Neural cell (in vitro differentiated cells): ENCODE results near the gene TNS3. TPM values are rescaled to one million over a fixed set of nuclear protein-coding genes. Genes with fewer than 3 reads are reported as not detected.

Experiments used
- H2AFZ ChIP-seq: fragments of 200-600, 300-800 bp; sonication (generic), shearing (Covaris generic); 2 replicates; pipeline ENCODE4 v1.6.0; 2014; ENCODE audit warnings: low read depth, mild to moderate bottlenecking, antibody characterized with exemption, low read length, moderate library complexity
- H3F3A ChIP-seq: fragments of 200-600 bp; shearing (Covaris generic); 2 replicates; pipeline ENCODE4 v1.6.1; 2016; ENCODE audit warnings: mild to moderate bottlenecking, moderate library complexity, mixed read lengths, antibody characterized with exemption, low read length; ENCODE audit not compliant: insufficient read depth, poor library complexity, severe bottlenecking
- H3K27ac ChIP-seq: fragments of 200-600, 300-800 bp; sonication (generic), shearing (Covaris generic); 2 replicates; pipeline ENCODE4 v1.5.1; 2014; ENCODE audit warnings: mild to moderate bottlenecking, low read length, moderate library complexity
- H3K27me3 ChIP-seq: fragments of 300-800, 200-600 bp; sonication (generic), shearing (Covaris generic); 2 replicates; pipeline ENCODE4 v1.6.0; 2014; ENCODE audit warnings: mild to moderate bottlenecking, low read depth, low read length, moderate library complexity; ENCODE audit not compliant: insufficient read depth
- H3K36me3 ChIP-seq: fragments of 300-800, 200-600 bp; sonication (generic), shearing (Covaris generic); 2 replicates; pipeline ENCODE4 v1.5.1; 2014; ENCODE audit warnings: mild to moderate bottlenecking, antibody characterized with exemption, low read length, moderate library complexity; ENCODE audit not compliant: insufficient read depth
- H3K4me2 ChIP-seq: fragments of 300-800, 200-600 bp; sonication (generic), shearing (Covaris generic); 2 replicates; pipeline ENCODE4 v1.6.0; 2014; ENCODE audit warnings: mild to moderate bottlenecking, low read length
- H3K4me3 ChIP-seq: fragments of 300-800, 200-600 bp; sonication (generic), shearing (Covaris generic); 2 replicates; pipeline ENCODE4 v1.5.1; 2014; ENCODE audit warnings: mild to moderate bottlenecking, low read length, moderate library complexity
- H3K79me2 ChIP-seq: fragments of 200-600 bp; shearing (Covaris generic); replicated peaks from 2 replicates; pipeline ENCODE4 v1.6.0; 2014; ENCODE audit warnings: mild to moderate bottlenecking, low read length, moderate library complexity; ENCODE audit not compliant: insufficient read depth
- H3K9ac ChIP-seq: fragments of 300-800, 200-600 bp; sonication (generic), shearing (Covaris generic); 2 replicates; pipeline ENCODE4 v1.6.1; 2016; ENCODE audit warnings: mild to moderate bottlenecking, low read length, mixed read lengths
- H3K9me2 ChIP-seq: fragments of 200-600 bp; shearing (Covaris generic); 2 replicates; pipeline ENCODE4 v1.6.1; 2016; ENCODE audit warnings: mild to moderate bottlenecking, low read length, mixed read lengths; ENCODE audit not compliant: insufficient read depth
- H3K9me3 ChIP-seq: fragments of 200-600, 300-800 bp; sonication (generic), shearing (Covaris generic); 2 replicates; pipeline ENCODE4 v1.6.1; 2016; ENCODE audit warnings: mild to moderate bottlenecking, mixed run types, low read length, moderate library complexity, mixed read lengths
- H4K20me1 ChIP-seq: fragments of 200-600 bp; shearing (Covaris generic); 2 replicates; pipeline ENCODE4 v1.6.1; 2016; ENCODE audit warnings: mild to moderate bottlenecking, mixed run types; ENCODE audit not compliant: insufficient read depth
- EP300 ChIP-seq: fragments of 450-650 bp; conservative IDR thresholded peaks from 2 replicates; pipeline ENCODE4 v1.6.1; 2014; ENCODE audit warnings: antibody characterized with exemption, mild to moderate bottlenecking, moderate library complexity; ENCODE audit not compliant: poor library complexity, severe bottlenecking
- EZH2 ChIP-seq: fragments of 200-600, 300-800 bp; shearing (Covaris generic), sonication (generic); IDR thresholded peaks from 2 replicates; pipeline ENCODE4 v1.6.1; 2014; ENCODE audit warnings: antibody characterized with exemption, low read length, borderline replicate concordance, mild to moderate bottlenecking; ENCODE audit not compliant: insufficient read depth, poor library complexity, severe bottlenecking
- MXI1 ChIP-seq: fragments of 450-650 bp; conservative IDR thresholded peaks from 2 replicates; pipeline ENCODE4 v1.6.1; 2014; ENCODE audit warnings: antibody characterized with exemption, mild to moderate bottlenecking; ENCODE audit not compliant: poor library complexity, severe bottlenecking
- POLR2AphosphoS5 ChIP-seq: IDR thresholded peaks from 2 replicates; pipeline ENCODE4 v1.6.1; 2012
- RAD21 ChIP-seq: fragments of 450-650 bp; conservative IDR thresholded peaks from 2 replicates; pipeline ENCODE4 v1.6.1; 2014; ENCODE audit warnings: antibody characterized with exemption, mild to moderate bottlenecking, moderate library complexity
- SMC3 ChIP-seq: fragments of 450-650 bp; conservative IDR thresholded peaks from 2 replicates; pipeline ENCODE4 v1.6.1; 2014; ENCODE audit warnings: antibody characterized with exemption, mild to moderate bottlenecking, moderate library complexity; ENCODE audit not compliant: poor library complexity
- TAF1 ChIP-seq: IDR thresholded peaks from 2 replicates; pipeline ENCODE4 v1.6.1; 2012; ENCODE audit warnings: low read depth
- polyA plus RNA-seq: library from polyadenylated mRNA; depleted of rRNA; stranded (reverse); fragments of >200 nt; gene quantifications from 2 replicates; pipeline ENCODE4 v1.2.3, GENCODE V29; 2014
- TF ChIP-seq, protein P1 (sequence below): IDR thresholded peaks from 2 replicates; pipeline ENCODE4 v1.6.1; 2012; ENCODE audit warnings: borderline replicate concordance
- TF ChIP-seq, protein P2 (sequence below): fragments of 450-650 bp; IDR thresholded peaks from 2 replicates; pipeline ENCODE4 v1.5.1; 2014; ENCODE audit warnings: antibody characterized with exemption, mild to moderate bottlenecking, moderate library complexity; ENCODE audit not compliant: poor library complexity, severe bottlenecking

Gene TNS3
- polyA plus RNA-seq, 1 donor from 2014 or later: 0.58 TPM

DNA sequence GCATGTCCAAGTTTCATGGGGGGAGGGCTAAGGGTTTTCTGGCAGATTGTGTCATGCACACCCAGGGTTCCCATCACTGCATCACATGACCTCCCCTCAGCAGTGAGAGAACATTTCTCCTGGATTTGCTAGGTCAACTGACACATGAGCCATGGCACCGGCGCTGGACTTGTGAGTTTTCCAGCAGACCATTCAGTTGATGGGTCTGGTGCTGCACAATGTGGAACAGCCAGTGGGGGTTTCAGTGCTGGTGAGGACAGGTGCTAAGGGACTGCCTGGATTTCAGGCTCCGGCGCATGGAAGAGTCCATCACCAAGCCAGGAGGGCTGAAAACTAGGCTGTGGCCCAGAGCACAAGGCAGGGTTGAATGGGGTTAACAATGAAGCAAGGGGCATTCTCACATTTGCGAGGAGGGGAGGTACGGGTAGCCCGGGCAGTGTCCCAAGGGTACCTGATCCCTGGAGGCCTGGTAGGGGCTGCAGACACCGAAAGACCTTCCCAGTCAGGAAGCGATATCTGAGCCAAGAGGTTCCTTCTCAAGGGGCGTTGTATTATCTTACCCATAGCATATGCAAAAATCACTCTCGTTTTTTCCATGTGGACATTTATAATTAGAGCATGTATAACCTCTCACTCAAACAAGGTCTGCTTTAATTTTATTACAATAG is 203.0 kb downstream of the TNS3 start:
- H3K36me3 ChIP-seq: no peaks in the 10 kb centered on the region
- no peak for TF ChIP-seq RAD21
- TF ChIP-seq EP300: no peak
- TF ChIP-seq, protein P1, sequence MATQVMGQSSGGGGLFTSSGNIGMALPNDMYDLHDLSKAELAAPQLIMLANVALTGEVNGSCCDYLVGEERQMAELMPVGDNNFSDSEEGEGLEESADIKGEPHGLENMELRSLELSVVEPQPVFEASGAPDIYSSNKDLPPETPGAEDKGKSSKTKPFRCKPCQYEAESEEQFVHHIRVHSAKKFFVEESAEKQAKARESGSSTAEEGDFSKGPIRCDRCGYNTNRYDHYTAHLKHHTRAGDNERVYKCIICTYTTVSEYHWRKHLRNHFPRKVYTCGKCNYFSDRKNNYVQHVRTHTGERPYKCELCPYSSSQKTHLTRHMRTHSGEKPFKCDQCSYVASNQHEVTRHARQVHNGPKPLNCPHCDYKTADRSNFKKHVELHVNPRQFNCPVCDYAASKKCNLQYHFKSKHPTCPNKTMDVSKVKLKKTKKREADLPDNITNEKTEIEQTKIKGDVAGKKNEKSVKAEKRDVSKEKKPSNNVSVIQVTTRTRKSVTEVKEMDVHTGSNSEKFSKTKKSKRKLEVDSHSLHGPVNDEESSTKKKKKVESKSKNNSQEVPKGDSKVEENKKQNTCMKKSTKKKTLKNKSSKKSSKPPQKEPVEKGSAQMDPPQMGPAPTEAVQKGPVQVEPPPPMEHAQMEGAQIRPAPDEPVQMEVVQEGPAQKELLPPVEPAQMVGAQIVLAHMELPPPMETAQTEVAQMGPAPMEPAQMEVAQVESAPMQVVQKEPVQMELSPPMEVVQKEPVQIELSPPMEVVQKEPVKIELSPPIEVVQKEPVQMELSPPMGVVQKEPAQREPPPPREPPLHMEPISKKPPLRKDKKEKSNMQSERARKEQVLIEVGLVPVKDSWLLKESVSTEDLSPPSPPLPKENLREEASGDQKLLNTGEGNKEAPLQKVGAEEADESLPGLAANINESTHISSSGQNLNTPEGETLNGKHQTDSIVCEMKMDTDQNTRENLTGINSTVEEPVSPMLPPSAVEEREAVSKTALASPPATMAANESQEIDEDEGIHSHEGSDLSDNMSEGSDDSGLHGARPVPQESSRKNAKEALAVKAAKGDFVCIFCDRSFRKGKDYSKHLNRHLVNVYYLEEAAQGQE: no peak
- no peak for TF ChIP-seq EZH2
- TF ChIP-seq, protein P2, sequence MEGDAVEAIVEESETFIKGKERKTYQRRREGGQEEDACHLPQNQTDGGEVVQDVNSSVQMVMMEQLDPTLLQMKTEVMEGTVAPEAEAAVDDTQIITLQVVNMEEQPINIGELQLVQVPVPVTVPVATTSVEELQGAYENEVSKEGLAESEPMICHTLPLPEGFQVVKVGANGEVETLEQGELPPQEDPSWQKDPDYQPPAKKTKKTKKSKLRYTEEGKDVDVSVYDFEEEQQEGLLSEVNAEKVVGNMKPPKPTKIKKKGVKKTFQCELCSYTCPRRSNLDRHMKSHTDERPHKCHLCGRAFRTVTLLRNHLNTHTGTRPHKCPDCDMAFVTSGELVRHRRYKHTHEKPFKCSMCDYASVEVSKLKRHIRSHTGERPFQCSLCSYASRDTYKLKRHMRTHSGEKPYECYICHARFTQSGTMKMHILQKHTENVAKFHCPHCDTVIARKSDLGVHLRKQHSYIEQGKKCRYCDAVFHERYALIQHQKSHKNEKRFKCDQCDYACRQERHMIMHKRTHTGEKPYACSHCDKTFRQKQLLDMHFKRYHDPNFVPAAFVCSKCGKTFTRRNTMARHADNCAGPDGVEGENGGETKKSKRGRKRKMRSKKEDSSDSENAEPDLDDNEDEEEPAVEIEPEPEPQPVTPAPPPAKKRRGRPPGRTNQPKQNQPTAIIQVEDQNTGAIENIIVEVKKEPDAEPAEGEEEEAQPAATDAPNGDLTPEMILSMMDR: no peak
- no peak for TF ChIP-seq TAF1
- no peak for TF ChIP-seq SMC3
- TF ChIP-seq POLR2AphosphoS5: no peak
- no peak for TF ChIP-seq MXI1
- H3K27me3 ChIP-seq: no peaks in the 10 kb centered on the region
- H3K4me3 ChIP-seq: no peak overlapping the region
- H2AFZ ChIP-seq: no peak overlapping the region
- H3K9me3 ChIP-seq: no peaks in the 10 kb centered on the region
- no peaks in the 10 kb centered on the region for H3F3A ChIP-seq
- no peak overlapping the region for H3K9ac ChIP-seq
- H3K9me2 ChIP-seq: no peaks in the 10 kb centered on the region
- no peaks in the 10 kb centered on the region for H4K20me1 ChIP-seq
- H3K4me2 ChIP-seq: no peak overlapping the region
- H3K79me2 ChIP-seq: no peaks in the 10 kb centered on the region
- no peak overlapping the region for H3K27ac ChIP-seq

DNA sequence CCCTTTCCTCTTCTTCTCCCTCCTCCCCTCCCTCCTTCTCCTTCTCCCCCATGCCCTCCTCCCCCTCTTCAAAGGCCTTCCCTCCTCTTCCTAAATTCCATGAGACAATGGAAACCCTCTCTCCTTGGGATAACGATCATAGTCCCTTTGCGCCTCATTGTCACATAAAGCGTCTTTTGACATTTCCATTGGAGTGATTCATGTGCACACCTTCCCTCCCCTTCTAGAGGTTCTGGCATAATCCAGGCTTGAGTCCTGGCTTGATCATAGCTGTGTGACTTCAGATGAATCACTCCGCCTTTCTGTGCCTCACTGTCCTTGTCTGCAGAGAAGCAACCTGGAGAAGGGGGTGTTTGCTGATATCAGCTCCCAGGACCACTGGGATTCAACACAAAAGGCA is 204.2 kb downstream of the TNS3 start:
- TF ChIP-seq SMC3 (no peak), EP300 (no peak), TAF1 (no peak), RAD21 (no peak), POLR2AphosphoS5 (no peak), EZH2 (no peak), MXI1 (no peak)
- TF ChIP-seq, protein P1: no peak
- TF ChIP-seq, protein P2: no peak
- H3K36me3 ChIP-seq: no peaks in the 10 kb centered on the region
- no peak overlapping the region for H3K9ac ChIP-seq
- H2AFZ ChIP-seq: no peak overlapping the region
- no peaks in the 10 kb centered on the region for H3F3A ChIP-seq
- no peaks in the 10 kb centered on the region for H3K9me2 ChIP-seq
- H3K79me2 ChIP-seq: no peaks in the 10 kb centered on the region
- no peaks in the 10 kb centered on the region for H3K27me3 ChIP-seq
- H3K27ac ChIP-seq: no peak overlapping the region
- H3K9me3 ChIP-seq: no peaks in the 10 kb centered on the region
- no peak overlapping the region for H3K4me2 ChIP-seq
- H3K4me3 ChIP-seq: no peak overlapping the region
- no peaks in the 10 kb centered on the region for H4K20me1 ChIP-seq
